ENCODE measurements around the gene SLC3A2.
"Not testable (repeated sequence)": the region's sequence is repeated elsewhere in the genome, so short reads cannot be mapped to it uniquely, and the experiment has no call there.

The SLC3A2 gene

GRCh38 chr11:62880803-62881578 lies at the start of gene SLC3A2:
Gene SLC3A2 (plus strand): TSS chr11:62880896. CDS start chr11:62881024, 128 bp downstream.
- in situ Hi-C loops (cut with MboI; ENCODE audit: low sequenced_read_pairs): no loop called here

GRCh38 chr11:62830904-62831519 lies 49.7 kb upstream of the SLC3A2 start:
- in situ Hi-C loops (cut with MboI; ENCODE audit: low sequenced_read_pairs): no loop called here

- in situ Hi-C loops (cut with MboI; ENCODE audit: low sequenced_read_pairs): no loop called here
Observed at GRCh38 chr11:62831520-62832335, 49.0 kb upstream of the SLC3A2 start, which contains the start of gene STX5. Gene STX5 (minus strand): TSS chr11:62832051. CDS start chr11:62831243, 808 bp downstream.

DNA sequence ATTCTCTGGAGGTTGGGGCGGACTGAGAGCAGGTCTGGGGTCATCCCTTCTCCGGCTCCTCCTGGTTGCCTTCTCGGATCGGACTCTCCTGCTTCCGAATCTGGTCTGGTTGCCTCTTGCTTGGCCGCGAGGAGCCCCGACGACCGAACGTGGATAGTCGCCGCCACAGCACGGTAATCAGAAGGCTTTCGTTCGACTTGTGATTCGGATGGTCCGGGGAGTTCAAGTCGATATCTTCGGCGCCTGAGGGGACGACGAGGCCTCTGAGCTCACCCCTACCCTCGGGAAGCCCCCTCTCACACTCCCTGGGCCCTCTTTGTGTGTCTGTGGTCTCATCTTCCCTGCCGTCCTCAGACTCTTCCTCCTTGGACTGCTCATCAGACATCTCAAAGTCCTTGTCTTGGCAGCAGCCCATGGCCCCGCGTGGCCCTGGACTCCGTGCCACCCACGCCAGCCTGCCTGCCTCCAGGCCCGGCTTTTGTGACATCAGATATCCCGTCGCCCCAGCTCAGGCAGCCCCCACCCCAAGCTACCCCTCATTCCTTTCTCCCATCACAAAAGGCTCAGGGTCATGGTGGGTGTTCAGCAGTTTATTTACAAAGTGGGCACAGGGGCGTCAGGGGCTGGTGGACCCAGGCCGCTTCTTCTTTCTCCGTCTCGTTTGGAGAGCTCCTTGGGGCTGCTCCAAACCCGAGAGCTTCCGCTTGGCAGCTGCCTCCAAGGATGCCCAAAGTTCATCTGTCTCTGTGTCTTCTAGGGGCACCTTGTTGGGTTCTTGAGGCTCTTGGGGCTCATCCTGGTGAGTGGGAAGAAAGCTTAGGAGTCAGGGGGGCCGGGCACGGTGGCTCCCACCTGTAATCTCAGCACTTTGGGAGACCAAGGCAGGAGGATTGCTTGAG lies 48.1 kb upstream of the SLC3A2 start, which contains the start of gene TEX54:
Gene TEX54 (minus strand): TSS at position 506 of the 899 bp plus-strand sequence.
- in situ Hi-C loops (cut with MboI; ENCODE audit: low sequenced_read_pairs): no loop called here

DNA sequence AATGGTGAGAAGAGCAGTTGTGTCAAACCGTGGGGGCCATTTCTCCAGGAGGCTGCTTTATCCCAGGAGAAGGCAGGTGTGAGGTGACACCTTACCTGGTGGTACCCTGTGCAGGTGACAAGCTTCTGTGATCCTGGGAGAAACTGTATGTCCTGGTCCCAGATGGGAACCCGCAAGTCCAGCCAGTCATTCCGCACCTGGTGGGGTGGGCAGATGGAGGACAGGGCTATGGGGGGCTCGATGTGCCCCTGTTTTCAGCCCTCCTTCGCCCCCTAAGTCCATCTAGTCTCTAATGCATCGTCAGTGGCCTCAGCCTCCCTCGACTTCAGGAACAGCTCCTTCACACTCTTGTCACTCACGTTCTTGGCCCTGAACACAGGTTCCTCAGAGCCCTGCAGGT lies 45.4 kb upstream of the SLC3A2 start:
- in situ Hi-C loops (cut with MboI; ENCODE audit: low sequenced_read_pairs): no loop called here

DNA sequence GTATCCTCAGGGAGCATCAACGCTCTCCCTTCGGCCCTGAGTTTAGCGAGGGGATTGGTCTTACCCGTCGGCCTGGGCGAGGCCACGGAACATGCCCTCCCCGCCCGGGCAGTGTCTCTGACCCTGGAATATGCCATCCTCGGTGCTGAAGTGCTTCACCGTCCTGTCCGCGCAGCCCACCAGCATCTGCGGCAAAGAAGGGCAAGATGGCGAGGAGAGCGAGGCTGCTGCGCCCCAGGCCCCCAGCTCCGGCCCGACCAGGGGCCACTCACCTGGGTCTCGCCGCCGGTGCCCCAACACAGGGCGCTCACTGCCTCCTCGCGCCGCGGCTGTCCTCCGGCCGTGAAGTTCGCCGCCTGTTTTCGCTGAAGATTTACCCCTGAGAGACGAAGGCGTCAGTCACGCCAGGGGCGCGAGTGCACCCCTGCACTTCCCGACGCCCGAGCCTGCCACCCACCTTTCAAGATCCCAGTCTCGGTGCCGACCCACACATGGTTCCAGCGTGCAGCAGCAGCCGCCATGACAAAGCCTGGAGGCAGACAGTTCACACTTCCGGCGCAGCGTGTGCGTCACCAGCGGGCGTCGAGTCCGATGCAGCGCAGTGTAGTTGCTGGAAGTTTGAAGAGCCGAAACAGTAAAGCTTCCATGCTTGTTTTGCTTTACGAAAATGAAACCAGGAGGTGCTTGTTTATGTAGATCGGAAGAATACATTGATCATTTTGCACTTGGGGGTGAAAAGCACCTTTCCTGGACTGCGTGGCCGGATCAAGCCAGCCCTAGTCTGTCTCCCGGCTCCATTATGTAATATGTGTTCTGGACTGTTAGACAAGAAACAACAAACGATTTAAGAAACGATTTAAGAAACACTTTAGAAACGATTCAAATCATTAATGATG lies 41.4 kb upstream of the SLC3A2 start, which contains the start of gene WDR74:
Gene WDR74 (minus strand): TSS at position 541 of the 896 bp plus-strand sequence. CDS start 20 bp downstream, at position 521.
- in situ Hi-C loops (cut with MboI; ENCODE audit: low sequenced_read_pairs): no loop called here

DNA sequence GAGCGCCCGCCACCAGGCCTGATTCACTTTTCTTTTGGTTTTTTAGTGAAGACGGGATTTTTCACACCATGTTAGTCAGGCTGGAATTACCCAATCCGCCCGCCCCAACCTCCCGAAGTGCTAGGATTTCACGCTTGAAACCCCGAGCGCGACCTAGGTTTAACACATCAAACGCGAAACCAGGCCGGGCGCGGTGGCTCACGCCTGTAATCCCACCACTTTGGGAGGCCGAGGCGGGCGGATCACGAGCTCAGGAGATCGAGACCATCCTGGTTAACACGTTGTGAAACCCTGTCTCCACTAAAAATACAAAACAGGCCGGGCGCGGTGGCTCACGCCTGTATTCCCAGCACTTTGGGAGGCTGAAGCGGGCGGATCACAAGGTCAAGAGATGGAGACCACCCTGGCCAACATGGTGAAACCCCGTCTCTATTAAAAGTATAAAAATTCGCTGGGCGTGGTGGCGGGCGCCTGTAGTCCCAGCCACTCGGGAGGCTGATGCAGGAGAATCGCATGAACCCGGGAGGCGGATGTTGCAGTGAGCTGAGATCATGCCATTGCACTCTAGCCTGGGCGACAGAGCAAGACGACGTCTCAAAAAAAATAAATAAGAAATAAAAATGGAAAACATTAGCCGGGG lies 39.9 kb upstream of the SLC3A2 start:
- in situ Hi-C loops (cut with MboI; ENCODE audit: low sequenced_read_pairs): not testable (repeated sequence)

DNA sequence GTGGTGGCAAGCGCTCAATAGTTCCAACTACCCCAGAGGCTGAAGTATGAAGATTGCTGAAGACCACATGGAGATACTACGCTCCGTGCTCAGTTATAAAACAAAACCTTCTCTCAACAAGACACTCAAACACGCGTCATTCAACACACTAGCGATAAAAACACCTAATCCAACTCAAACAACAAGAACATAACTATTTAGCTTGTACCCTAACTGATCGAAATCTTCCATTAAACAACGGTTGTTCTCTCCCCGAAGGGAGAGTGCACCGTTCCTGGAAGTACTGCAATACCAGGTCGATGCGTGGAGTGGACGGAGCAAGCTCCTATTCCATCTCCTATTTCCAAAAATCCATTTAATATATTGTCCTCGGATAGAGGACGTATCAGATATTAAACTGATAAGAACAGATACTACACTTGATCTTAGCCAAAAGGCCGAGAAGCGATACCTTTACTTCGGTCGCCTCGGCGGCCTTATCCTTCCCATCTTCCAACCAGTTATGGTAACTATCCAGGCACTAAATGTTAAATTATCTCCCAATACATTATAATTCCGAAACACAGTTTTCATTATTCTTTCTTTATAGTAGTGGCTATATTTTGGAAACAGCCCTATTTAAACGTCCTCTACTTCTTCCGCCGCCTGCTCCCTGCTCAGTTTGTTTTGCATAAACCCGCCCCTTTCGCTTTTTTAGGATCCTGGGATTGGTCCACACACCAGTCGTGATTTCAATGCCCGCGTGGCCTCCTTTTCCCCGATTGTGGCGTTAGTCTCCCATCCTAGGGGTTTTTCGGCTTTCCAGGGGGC lies 39.1 kb upstream of the SLC3A2 start:
- in situ Hi-C loops (cut with MboI; ENCODE audit: low sequenced_read_pairs): no loop called here

GRCh38 chr11:62842171-62842741 lies 38.4 kb upstream of the SLC3A2 start:
- in situ Hi-C loops (cut with MboI; ENCODE audit: low sequenced_read_pairs): no loop called here

DNA sequence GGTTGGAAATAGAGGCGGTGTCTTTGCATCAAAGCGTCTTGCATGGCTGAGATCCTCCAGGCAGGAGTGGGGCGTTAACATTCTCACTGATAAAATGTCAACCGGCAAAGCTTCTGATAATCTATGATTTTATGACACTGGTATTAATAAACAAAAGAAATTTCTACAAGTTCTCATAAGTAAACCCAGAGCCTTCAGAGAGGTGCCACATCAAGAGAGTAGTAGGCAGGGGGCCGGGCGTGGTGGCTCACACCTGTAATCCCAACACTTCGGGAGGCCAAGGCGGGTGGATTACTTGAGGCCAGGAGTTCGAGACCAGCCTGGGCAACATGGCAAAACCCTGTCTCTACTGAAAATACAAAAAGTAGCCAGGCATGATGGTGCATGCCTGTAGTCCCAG lies 37.8 kb upstream of the SLC3A2 start:
- in situ Hi-C loops (cut with MboI; ENCODE audit: low sequenced_read_pairs): not testable (repeated sequence)

DNA sequence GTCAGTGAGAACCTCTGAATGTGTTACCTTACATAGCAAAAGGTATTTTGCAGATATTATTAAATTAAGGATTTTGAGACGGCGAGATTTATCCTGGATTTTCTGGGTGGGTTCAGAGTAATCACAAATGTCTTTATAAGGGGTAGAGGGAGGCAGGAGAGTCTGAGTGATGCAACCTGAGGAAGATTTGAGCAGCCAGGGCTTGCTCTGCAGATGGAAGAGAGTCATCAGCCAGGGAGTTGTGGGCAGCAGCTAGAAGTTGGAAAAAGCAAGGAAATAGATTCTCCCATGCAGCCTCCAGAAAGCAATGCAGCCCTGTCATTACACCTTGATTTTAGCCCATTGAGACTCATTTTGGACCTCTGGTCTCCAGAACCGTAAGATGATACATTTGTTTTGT lies 37.2 kb upstream of the SLC3A2 start:
- in situ Hi-C loops (cut with MboI; ENCODE audit: low sequenced_read_pairs): no loop called here

DNA sequence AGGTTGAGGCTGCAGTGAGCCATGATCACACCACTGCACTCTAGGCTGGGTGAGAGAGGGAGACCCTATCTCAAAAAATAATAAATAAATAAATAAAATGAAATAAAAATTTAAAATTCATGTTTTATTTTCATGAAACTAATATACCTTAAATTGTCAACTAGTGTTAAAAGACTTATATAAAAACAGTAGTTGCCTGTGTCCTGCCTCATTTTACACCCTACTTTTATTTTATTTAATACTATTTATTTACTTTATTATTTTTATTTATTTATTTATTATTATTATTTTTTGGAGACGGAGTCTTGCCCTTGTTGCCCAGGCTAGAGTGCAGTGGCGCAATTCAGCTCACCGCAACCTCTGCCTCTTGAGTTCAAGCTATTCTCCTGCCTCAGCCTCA lies 36.5 kb upstream of the SLC3A2 start:
- in situ Hi-C loops (cut with MboI; ENCODE audit: low sequenced_read_pairs): no loop called here

DNA sequence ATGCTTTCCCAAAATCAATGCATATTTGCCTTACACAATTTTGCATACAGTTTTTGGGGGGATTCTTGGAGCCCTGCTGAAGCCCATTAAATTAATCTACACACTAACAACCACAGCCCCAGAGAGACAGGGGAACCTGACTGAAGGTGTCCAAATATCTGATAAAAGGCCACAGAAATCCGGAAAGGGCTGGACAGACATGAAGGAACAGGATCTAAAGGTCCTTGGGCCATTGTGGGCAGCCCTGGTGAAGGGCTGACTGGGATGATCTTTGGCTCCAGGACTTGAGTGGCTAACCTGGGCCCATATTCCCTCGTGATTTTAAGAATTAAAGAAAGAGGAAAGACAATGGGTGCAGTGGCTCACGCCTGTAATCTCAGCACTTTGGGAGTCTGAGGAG lies 34.5 kb upstream of the SLC3A2 start:
- in situ Hi-C loops (cut with MboI; ENCODE audit: low sequenced_read_pairs): no loop called here

GRCh38 chr11:62847767-62848314 lies 32.9 kb upstream of the SLC3A2 start:
- in situ Hi-C loops (cut with MboI; ENCODE audit: low sequenced_read_pairs): no loop called here

GRCh38 chr11:62850911-62851806 lies 29.5 kb upstream of the SLC3A2 start:
- in situ Hi-C loops (cut with MboI; ENCODE audit: low sequenced_read_pairs): loop anchor here (25.0 kb wide), 1 partner anchor 464 kb away; no protein-coding TSS in a partner anchor
